H1 (cell line): Measurements from ENCODE around the gene KCNAB2.

Source experiments
- ASH2L ChIP-seq: fragments of 200-600, 300-600 bp; sonication (generic); IDR thresholded peaks from one replicate; pipeline ENCODE4 v1.7.1; 2017; ENCODE audit warnings: low read length
- CEBPB ChIP-seq: IDR thresholded peaks from 2 replicates; pipeline ENCODE4 v1.6.1; 2012; ENCODE audit warnings: low read depth, low read length
- CHD2 ChIP-seq: IDR thresholded peaks from 2 replicates; pipeline ENCODE4 v1.6.1; 2012; ENCODE audit warnings: low read length, improper control_type of control experiment
- CREB1 ChIP-seq: IDR thresholded peaks from 2 replicates; pipeline ENCODE4 v1.6.1; 2012; ENCODE audit warnings: inconsistent platforms
- EP300 ChIP-seq, 2 experiments: IDR thresholded peaks; 1 replicate in 1 of 2; 2 replicates in 1 of 2; pipeline ENCODE4 v1.6.1; 2011 to 2012; ENCODE audit warnings: low read depth in 2 of 2, low read length in 2 of 2, mild to moderate bottlenecking in 2 of 2, borderline replicate concordance in 1 of 2, inconsistent platforms in 1 of 2, moderate library complexity in 1 of 2
- POLR2AphosphoS5 ChIP-seq: IDR thresholded peaks from 2 replicates; pipeline ENCODE4 v1.6.1; 2011; ENCODE audit warnings: low read depth, low read length
- SP2 ChIP-seq: IDR thresholded peaks from 2 replicates; pipeline ENCODE4 v1.6.1; 2012; ENCODE audit warnings: mild to moderate bottlenecking, low read length, inconsistent platforms
- SRF ChIP-seq: IDR thresholded peaks from 2 replicates; pipeline ENCODE4 v1.6.1; 2011; ENCODE audit warnings: mild to moderate bottlenecking, low read depth, low read length, moderate library complexity
- TBP ChIP-seq: IDR thresholded peaks from 2 replicates; pipeline ENCODE4 v1.6.1; 2011; ENCODE audit warnings: low read depth, low read length, improper control_type of control experiment
- ZNF274 ChIP-seq: IDR thresholded peaks from 2 replicates; pipeline ENCODE4 v1.7.0; 2012; ENCODE audit warnings: low read length, borderline replicate concordance; ENCODE audit errors: extremely low read depth
- TF ChIP-seq, protein P1 (sequence below), 3 experiments: IDR thresholded peaks; 1 replicate in 2 of 3; 2 replicates in 1 of 3; pipeline versions ENCODE4 v1.5.1 to v1.6.1; 2011; ENCODE audit warnings: low read length in 3 of 3, mild to moderate bottlenecking in 3 of 3, inconsistent platforms in 2 of 3, low read depth in 1 of 3, moderate library complexity in 1 of 3; ENCODE audit not compliant: insufficient read depth in 1 of 3; ENCODE audit errors: control extremely low read depth in 1 of 3

DNA sequence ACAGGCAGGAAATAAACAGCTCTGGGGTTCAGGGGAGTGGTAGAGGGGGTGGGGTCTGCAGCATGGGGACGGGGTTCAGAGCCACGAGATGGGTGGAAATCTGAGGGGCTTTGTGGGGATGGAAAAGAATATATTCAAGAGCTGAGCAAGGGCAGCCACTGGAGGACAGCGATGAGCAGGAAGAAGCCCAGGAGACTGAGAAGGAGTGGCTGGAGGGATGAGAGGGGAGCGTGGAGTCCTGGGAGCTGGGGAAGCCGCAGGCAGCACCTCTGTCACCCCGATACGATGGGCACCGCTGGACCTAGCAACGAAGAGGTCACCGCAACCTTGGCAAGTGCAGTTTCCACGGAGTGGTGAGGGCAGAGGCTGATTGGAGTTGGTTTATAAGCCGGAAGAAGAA is 10.0 kb upstream of the KCNAB2 start:
- TF ChIP-seq, protein P1, sequence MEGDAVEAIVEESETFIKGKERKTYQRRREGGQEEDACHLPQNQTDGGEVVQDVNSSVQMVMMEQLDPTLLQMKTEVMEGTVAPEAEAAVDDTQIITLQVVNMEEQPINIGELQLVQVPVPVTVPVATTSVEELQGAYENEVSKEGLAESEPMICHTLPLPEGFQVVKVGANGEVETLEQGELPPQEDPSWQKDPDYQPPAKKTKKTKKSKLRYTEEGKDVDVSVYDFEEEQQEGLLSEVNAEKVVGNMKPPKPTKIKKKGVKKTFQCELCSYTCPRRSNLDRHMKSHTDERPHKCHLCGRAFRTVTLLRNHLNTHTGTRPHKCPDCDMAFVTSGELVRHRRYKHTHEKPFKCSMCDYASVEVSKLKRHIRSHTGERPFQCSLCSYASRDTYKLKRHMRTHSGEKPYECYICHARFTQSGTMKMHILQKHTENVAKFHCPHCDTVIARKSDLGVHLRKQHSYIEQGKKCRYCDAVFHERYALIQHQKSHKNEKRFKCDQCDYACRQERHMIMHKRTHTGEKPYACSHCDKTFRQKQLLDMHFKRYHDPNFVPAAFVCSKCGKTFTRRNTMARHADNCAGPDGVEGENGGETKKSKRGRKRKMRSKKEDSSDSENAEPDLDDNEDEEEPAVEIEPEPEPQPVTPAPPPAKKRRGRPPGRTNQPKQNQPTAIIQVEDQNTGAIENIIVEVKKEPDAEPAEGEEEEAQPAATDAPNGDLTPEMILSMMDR (IDR thresholded peaks at IDR 0.05; ENCODE audit: control extremely low read depth in 1 of 3, insufficient read depth in 1 of 3, low read depth in 1 of 3, low read length in 3 of 3): peak in 2 of 3 experiments; percentile 22 to 29; a peak in 2 of 4 replicates
- TF ChIP-seq ASH2L (no peak), POLR2AphosphoS5 (no peak), ZNF274 (no peak), TBP (no peak), CREB1 (no peak), SRF (no peak), CHD2 (no peak), SP2 (no peak), CEBPB (no peak), EP300 (IDR thresholded peaks at IDR 0.05; ENCODE audit: borderline replicate concordance in 1 of 2, low read depth in 2 of 2, low read length in 2 of 2) (no peak)
